ENCODE results near the gene ZNF423.

DNA sequence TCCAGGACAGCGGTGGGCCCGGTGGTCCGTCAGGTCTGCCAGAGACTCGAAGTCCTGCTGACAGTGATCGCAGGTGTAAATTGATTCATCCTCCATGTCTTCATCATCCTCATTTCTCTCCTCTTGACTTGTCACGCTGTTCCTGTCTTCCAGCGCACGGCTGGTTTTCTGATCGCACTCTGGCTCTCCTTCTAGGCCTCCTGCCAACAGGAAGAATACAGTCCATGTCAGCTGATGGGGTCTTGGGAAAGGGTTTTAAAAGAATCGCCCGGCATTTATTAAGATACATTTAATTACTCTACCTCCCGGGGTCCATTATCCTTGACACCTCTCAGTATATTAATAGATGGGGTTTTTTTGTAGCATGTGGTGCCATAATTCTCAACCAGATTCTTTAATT lies 125.1 kb downstream of the ZNF423 start:
- TF ChIP-seq, protein P1, sequence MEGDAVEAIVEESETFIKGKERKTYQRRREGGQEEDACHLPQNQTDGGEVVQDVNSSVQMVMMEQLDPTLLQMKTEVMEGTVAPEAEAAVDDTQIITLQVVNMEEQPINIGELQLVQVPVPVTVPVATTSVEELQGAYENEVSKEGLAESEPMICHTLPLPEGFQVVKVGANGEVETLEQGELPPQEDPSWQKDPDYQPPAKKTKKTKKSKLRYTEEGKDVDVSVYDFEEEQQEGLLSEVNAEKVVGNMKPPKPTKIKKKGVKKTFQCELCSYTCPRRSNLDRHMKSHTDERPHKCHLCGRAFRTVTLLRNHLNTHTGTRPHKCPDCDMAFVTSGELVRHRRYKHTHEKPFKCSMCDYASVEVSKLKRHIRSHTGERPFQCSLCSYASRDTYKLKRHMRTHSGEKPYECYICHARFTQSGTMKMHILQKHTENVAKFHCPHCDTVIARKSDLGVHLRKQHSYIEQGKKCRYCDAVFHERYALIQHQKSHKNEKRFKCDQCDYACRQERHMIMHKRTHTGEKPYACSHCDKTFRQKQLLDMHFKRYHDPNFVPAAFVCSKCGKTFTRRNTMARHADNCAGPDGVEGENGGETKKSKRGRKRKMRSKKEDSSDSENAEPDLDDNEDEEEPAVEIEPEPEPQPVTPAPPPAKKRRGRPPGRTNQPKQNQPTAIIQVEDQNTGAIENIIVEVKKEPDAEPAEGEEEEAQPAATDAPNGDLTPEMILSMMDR (IDR thresholded peaks at IDR 0.05; ENCODE audit: borderline replicate concordance, extremely low read depth, low read length, poor library complexity, severe bottlenecking): no peak
- TF ChIP-seq EZH2 (IDR thresholded peaks at IDR 0.05; ENCODE audit: borderline replicate concordance, low read depth, low read length, severe bottlenecking): no peak
